HCT116 (cell line): Measurements from ENCODE around the gene TJP2. TPM values are rescaled to one million over a fixed set of nuclear protein-coding genes. Genes with fewer than 3 reads are reported as not detected.

Experiments
- ATAC-seq: fragments of 200-7000 bp; cut with Tn5 transposase; 2 replicates; pipeline ENCODE4 v1.9.1; 2020; ENCODE audit warnings: mild to moderate bottlenecking, moderate library complexity
- BruUV-seq: library from RNA; stranded (reverse); fragments of 400-500 nt; replicated peaks from 2 replicates; lab custom pipeline; 2021; lab: Mats Ljungman, UMichigan
- CTCF ChIA-PET: fragments of 300-600 bp; sonication (Branson Sonifier 250); formaldehyde crosslinking; loops from one replicate; lab custom pipeline; 2021; ENCODE audit warnings: antibody characterized with exemption; lab: Charles Lee
- POLR2A ChIA-PET: fragments of 300-600, 350-600 bp; sonication (Branson Sonifier 250); formaldehyde crosslinking; loops from one replicate; lab custom pipeline; 2021; ENCODE audit warnings: antibody characterized with exemption; lab: Charles Lee
- RAD21 ChIA-PET, 2 experiments: fragments of 300-600 bp; sonication (Branson Sonifier 250); formaldehyde crosslinking; loops; one replicate each; lab custom pipeline; 2023; ENCODE audit warnings: low total read pairs in 2 of 2; ENCODE audit not compliant: uncharacterized antibody in 2 of 2, unreplicated experiment in 2 of 2, low non-redundant PET in 1 of 2; lab: Charles Lee
- DNase-seq: peaks from one replicate; pipeline ENCODE4 v3.0.0-alpha.2; 2010; ENCODE audit warnings: low read depth, low spot score
- H2AFZ ChIP-seq: fragments of 200-600 bp; shearing (Covaris generic), sonication (generic); 2 replicates; pipeline ENCODE4 v1.6.1; 2017; ENCODE audit warnings: low read depth, mixed run types, mixed read lengths, antibody characterized with exemption, low read length; ENCODE audit not compliant: poor library complexity, severe bottlenecking
- H3K27ac ChIP-seq: 2 replicates; pipeline ENCODE4 v1.5.1; 2012; ENCODE audit warnings: low read depth, low read length
- H3K27me3 ChIP-seq: fragments of 200-600 bp; sonication (generic); 2 replicates; pipeline ENCODE4 v1.6.1; 2016; ENCODE audit warnings: mixed run types, low read length, mixed read lengths; ENCODE audit not compliant: insufficient read depth
- H3K36me3 ChIP-seq, 2 experiments: fragments of 200-500 bp in 1 of 2; fragments of 200-600 bp in 1 of 2; sonication (Bioruptor generic) in 1 of 2; sonication (generic) in 1 of 2; 2 replicates each; pipeline versions ENCODE4 v1.5.1 to v1.6.1; 2014 to 2016; ENCODE audit warnings: low read length in 2 of 2, inconsistent platforms in 1 of 2, mixed read lengths in 1 of 2, mixed run types in 1 of 2; ENCODE audit not compliant: insufficient read depth in 2 of 2, control insufficient read depth in 1 of 2
- H3K4me1 ChIP-seq, 2 experiments: fragments of 200-600 bp in 1 of 2; sonication (generic) in 1 of 2; 2 replicates each; pipeline versions ENCODE4 v1.5.1 to v1.6.1; 2012 to 2017; ENCODE audit warnings: low read length in 2 of 2, inconsistent platforms in 1 of 2, mild to moderate bottlenecking in 1 of 2, mixed read lengths in 1 of 2, mixed run types in 1 of 2, moderate library complexity in 1 of 2; ENCODE audit not compliant: insufficient read depth in 2 of 2, control insufficient read depth in 1 of 2
- H3K4me2 ChIP-seq: fragments of 200-600 bp; sonication (generic); 2 replicates; pipeline ENCODE4 v1.6.1; 2017; ENCODE audit warnings: mixed run types, low read length, mixed read lengths
- H3K4me3 ChIP-seq, 2 experiments: fragments of 200-600 bp in 1 of 2; sonication (generic) in 1 of 2; replicated peaks in 1 of 2; 2 replicates each; pipeline ENCODE4 v1.5.1; 2011 to 2016; ENCODE audit warnings: low read length in 2 of 2, control low read depth in 1 of 2, low read depth in 1 of 2, mild to moderate bottlenecking in 1 of 2, mixed read lengths in 1 of 2, mixed run types in 1 of 2
- H3K79me2 ChIP-seq: fragments of 200-600 bp; sonication (generic); 2 replicates; pipeline ENCODE4 v1.6.1; 2017; ENCODE audit warnings: mild to moderate bottlenecking, mixed run types, low read length, moderate library complexity, mixed read lengths; ENCODE audit not compliant: insufficient read depth
- H3K9ac ChIP-seq: fragments of 200-600 bp; sonication (generic); 2 replicates; pipeline ENCODE4 v1.6.1; 2016; ENCODE audit warnings: low read length, mixed read lengths
- H3K9me2 ChIP-seq: fragments of 200-600 bp; sonication (generic), shearing (Covaris generic); 2 replicates; pipeline ENCODE4 v1.6.1; 2017; ENCODE audit warnings: mixed run types, mild to moderate bottlenecking, moderate library complexity; ENCODE audit not compliant: insufficient read depth
- H3K9me3 ChIP-seq, 2 experiments: fragments of 200-500 bp in 1 of 2; fragments of 200-600 bp in 1 of 2; sonication (Bioruptor generic) in 1 of 2; sonication (generic) in 1 of 2; 2 replicates each; pipeline ENCODE4 v1.6.1; 2014 to 2017; ENCODE audit warnings: low read length in 2 of 2, mixed read lengths in 2 of 2, inconsistent platforms in 1 of 2, low read depth in 1 of 2, mild to moderate bottlenecking in 1 of 2, mixed run types in 1 of 2, moderate library complexity in 1 of 2; ENCODE audit not compliant: control insufficient read depth in 1 of 2, insufficient read depth in 1 of 2
- H4K20me1 ChIP-seq: fragments of 200-600 bp; sonication (generic), shearing (Covaris generic); 2 replicates; pipeline ENCODE4 v1.6.1; 2017; ENCODE audit warnings: mixed run types, mild to moderate bottlenecking, moderate library complexity; ENCODE audit not compliant: insufficient read depth
- ATF3 ChIP-seq: IDR thresholded peaks from 2 replicates; pipeline ENCODE4 v1.6.1; 2012
- CBX3 ChIP-seq: IDR thresholded peaks from 2 replicates; pipeline ENCODE4 v1.6.1; 2012; ENCODE audit warnings: low read depth
- CEBPB ChIP-seq: IDR thresholded peaks from 2 replicates; pipeline ENCODE4 v1.6.1; 2012; ENCODE audit warnings: low read depth
- CTCF ChIP-seq, 3 experiments: fragments of 200-600 bp in 1 of 3; sonication (generic) in 1 of 3; IDR thresholded peaks in 2 of 3; conservative IDR thresholded peaks in 1 of 3; 2 replicates each; pipeline ENCODE4 v1.5.1; 2012 to 2017; ENCODE audit warnings: low read depth in 2 of 3, low read length in 2 of 3, antibody characterized with exemption in 1 of 3, borderline replicate concordance in 1 of 3, control low read depth in 1 of 3, mild to moderate bottlenecking in 1 of 3, mixed read lengths in 1 of 3, mixed run types in 1 of 3, moderate library complexity in 1 of 3; ENCODE audit not compliant: insufficient read depth in 1 of 3
- EGR1 ChIP-seq: IDR thresholded peaks from 2 replicates; pipeline ENCODE4 v1.6.1; 2012; ENCODE audit warnings: low read depth
- EZH2phosphoT487 ChIP-seq: fragments of 200-600 bp; IDR thresholded peaks from 2 replicates; pipeline ENCODE4 v1.6.1; 2018; ENCODE audit warnings: antibody characterized with exemption, borderline replicate concordance
- POLR2A ChIP-seq: IDR thresholded peaks from 2 replicates; pipeline ENCODE4 v1.7.0; 2011; ENCODE audit warnings: borderline replicate concordance; ENCODE audit not compliant: insufficient read depth, insufficient read length; ENCODE audit errors: extremely low read depth
- POLR2AphosphoS5 ChIP-seq: IDR thresholded peaks from 2 replicates; pipeline ENCODE4 v1.6.1; 2011; ENCODE audit warnings: mild to moderate bottlenecking, low read depth, low read length, moderate library complexity
- REST ChIP-seq: IDR thresholded peaks from 2 replicates; pipeline ENCODE4 v1.6.1; 2012; ENCODE audit warnings: low read depth
- SIN3A ChIP-seq: IDR thresholded peaks from 2 replicates; pipeline ENCODE4 v1.6.1; 2012; ENCODE audit warnings: low read depth
- YY1 ChIP-seq: IDR thresholded peaks from 2 replicates; pipeline ENCODE4 v1.6.1; 2011; ENCODE audit warnings: low read length, low read depth, moderate library complexity, mild to moderate bottlenecking; ENCODE audit not compliant: insufficient replicate concordance; ENCODE audit errors: extremely low read depth
- ZFX ChIP-seq: fragments of 450-650 bp; IDR thresholded peaks from 2 replicates; pipeline ENCODE4 v1.6.1; 2017
- intact Hi-C: fragments of 100-400 bp; cut with micrococcal nuclease; formaldehyde crosslinking; loops from 2 replicates; pipeline ENCODE4 v1.10.0; 2022
- total RNA-seq: library from RNA; stranded (reverse); gene quantifications from one replicate; pipeline ENCODE4 v1.2.1, GENCODE V29; 2021; ENCODE audit not compliant: unreplicated experiment

Gene TJP2
- total RNA-seq, 1 experiment from 2014 or later, result 39.7 TPM

GRCh38 chr9:69222970-69223369 lies 48.9 kb downstream of the TJP2 start:
- H3K36me3 ChIP-seq, result peaks cover 7 to 12% of the 10 kb centered on the region in 2 experiments; a peak in 3 of 4 replicates
- no peak overlapping the region for H3K4me3 ChIP-seq
- no peak overlapping the region for H3K4me2 ChIP-seq
- ATAC-seq (no peak), DNase-seq (no peak)
- no peaks in the 10 kb centered on the region for H3K9me2 ChIP-seq
- TF ChIP-seq YY1 (no peak), POLR2AphosphoS5 (no peak), EGR1 (no peak), POLR2A (no peak), REST (no peak), ATF3 (no peak), CTCF (IDR thresholded peaks at IDR 0.05 in 2 of 3, conservative IDR thresholded peaks at IDR 0.05 in 1 of 3; ENCODE audit: borderline replicate concordance in 1 of 3, insufficient read depth in 1 of 3, low read depth in 2 of 3, low read length in 2 of 3) (no peak), CBX3 (no peak), ZFX (no peak), SIN3A (no peak), CEBPB (no peak), EZH2phosphoT487 (no peak)
- ChIA-PET RAD21 (interaction anchor here in 1 of 2 experiments (1.1 kb wide), 1 partner anchor 188 kb away, joined by 3 read pairs; the partner anchor contains the start of gene FXN), CTCF (interaction anchor here (0.8 to 1.7 kb wide), 19 partner anchors 9 to 200 kb away, joined by 3 to 9 read pairs (median 4); no protein-coding TSS in a partner anchor), POLR2A (no interaction called here)
- H4K20me1 ChIP-seq, result no peaks in the 10 kb centered on the region
- no peaks in the 10 kb centered on the region for H3K27me3 ChIP-seq
- H3K79me2 ChIP-seq, result no peaks in the 10 kb centered on the region
- H3K9ac ChIP-seq, result no peak overlapping the region
- BruUV-seq, result no TSS peak
- H3K27ac ChIP-seq, result no peak overlapping the region
- H3K9me3 ChIP-seq, result no peaks in the 10 kb centered on the region
- intact Hi-C loops, result no loop called here
- no peaks in the 10 kb centered on the region for H3K4me1 ChIP-seq
- no peak overlapping the region for H2AFZ ChIP-seq
